Parathyroid adenoma (tissue), 2 donors: ENCODE results near the gene ZYG11B.

ENCODE experiments used
- H2AFZ ChIP-seq: fragments of 300-600 bp; sonication (generic); one replicate; pipeline ENCODE4 v1.7.0; 2017; ENCODE audit warnings: antibody characterized with exemption, mild to moderate bottlenecking
- H3K27ac ChIP-seq: fragments of 300-600 bp; sonication (generic); one replicate; pipeline ENCODE4 v1.7.0; 2017
- H3K27me3 ChIP-seq: fragments of 300-600 bp; sonication (generic); one replicate; pipeline ENCODE4 v1.7.0; 2017; ENCODE audit warnings: low read length; ENCODE audit not compliant: control insufficient read depth, insufficient read depth
- H3K36me3 ChIP-seq: fragments of 300-600 bp; sonication (generic); one replicate; pipeline ENCODE4 v1.7.0; 2017; ENCODE audit warnings: low read length; ENCODE audit not compliant: control insufficient read depth, insufficient read depth
- H3K4me1 ChIP-seq: fragments of 300-600 bp; sonication (generic); one replicate; pipeline ENCODE4 v1.7.0; 2017; ENCODE audit warnings: control low read depth
- H3K4me2 ChIP-seq: fragments of 300-600 bp; sonication (generic); one replicate; pipeline ENCODE4 v1.7.0; 2017; ENCODE audit warnings: low read length
- H3K4me3 ChIP-seq: fragments of 300-600 bp; sonication (generic); one replicate; pipeline ENCODE4 v1.7.0; 2017; ENCODE audit warnings: low read depth, low read length
- H3K79me2 ChIP-seq: fragments of 300-600 bp; sonication (generic); one replicate; pipeline ENCODE4 v1.7.0; 2017; ENCODE audit warnings: control low read depth
- H3K9ac ChIP-seq: fragments of 300-600 bp; sonication (generic); one replicate; pipeline ENCODE4 v1.7.0; 2017; ENCODE audit warnings: mild to moderate bottlenecking
- H3K9me3 ChIP-seq: fragments of 300-600 bp; sonication (generic); one replicate; pipeline ENCODE4 v1.7.0; 2017; ENCODE audit warnings: low read length; ENCODE audit not compliant: control insufficient read depth
- TF ChIP-seq, protein P1 (sequence below): fragments of 300-600 bp; sonication (generic); IDR thresholded peaks from one replicate; pipeline ENCODE4 v1.7.0; 2017; ENCODE audit warnings: antibody characterized with exemption, mild to moderate bottlenecking
- donor health status: primary hyperparathyroidism.

ZYG11B gene

DNA sequence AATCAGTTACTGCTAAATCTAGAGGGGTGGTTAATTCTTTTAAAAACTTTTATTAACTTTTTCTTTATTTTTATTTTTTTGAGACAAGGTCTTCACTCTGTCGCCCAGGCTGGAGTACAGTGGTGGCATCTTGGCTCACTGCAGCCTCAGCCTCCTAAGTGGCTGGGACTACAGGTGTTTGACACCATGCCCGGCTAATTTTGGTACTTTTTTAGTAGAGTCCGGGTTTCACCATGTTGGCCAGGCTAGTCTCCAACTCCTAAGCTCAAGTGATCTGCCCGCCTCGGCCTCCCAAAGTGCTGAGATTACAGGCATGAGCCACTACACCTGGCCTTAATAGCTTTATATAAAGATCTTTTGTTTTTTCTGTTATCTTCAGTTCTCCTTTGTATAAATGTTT, 11.9 kb downstream of the ZYG11B start:
- TF ChIP-seq, protein P1, sequence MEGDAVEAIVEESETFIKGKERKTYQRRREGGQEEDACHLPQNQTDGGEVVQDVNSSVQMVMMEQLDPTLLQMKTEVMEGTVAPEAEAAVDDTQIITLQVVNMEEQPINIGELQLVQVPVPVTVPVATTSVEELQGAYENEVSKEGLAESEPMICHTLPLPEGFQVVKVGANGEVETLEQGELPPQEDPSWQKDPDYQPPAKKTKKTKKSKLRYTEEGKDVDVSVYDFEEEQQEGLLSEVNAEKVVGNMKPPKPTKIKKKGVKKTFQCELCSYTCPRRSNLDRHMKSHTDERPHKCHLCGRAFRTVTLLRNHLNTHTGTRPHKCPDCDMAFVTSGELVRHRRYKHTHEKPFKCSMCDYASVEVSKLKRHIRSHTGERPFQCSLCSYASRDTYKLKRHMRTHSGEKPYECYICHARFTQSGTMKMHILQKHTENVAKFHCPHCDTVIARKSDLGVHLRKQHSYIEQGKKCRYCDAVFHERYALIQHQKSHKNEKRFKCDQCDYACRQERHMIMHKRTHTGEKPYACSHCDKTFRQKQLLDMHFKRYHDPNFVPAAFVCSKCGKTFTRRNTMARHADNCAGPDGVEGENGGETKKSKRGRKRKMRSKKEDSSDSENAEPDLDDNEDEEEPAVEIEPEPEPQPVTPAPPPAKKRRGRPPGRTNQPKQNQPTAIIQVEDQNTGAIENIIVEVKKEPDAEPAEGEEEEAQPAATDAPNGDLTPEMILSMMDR, result no peak
- H3K27ac ChIP-seq, result no peak overlapping the region

GRCh38 chr1:52738893-52739292, 12.6 kb downstream of the ZYG11B start:
- TF ChIP-seq, protein P1, result no peak
- no peaks in the 10 kb centered on the region for H3K27me3 ChIP-seq
- peaks cover 2% of the 10 kb centered on the region for H3K79me2 ChIP-seq
- H2AFZ ChIP-seq, result no peak overlapping the region
- no peak overlapping the region for H3K4me2 ChIP-seq
- no peak overlapping the region for H3K9ac ChIP-seq
- H3K9me3 ChIP-seq, result no peaks in the 10 kb centered on the region
- no peak overlapping the region for H3K4me3 ChIP-seq
- no peak overlapping the region for H3K27ac ChIP-seq
- no peaks in the 10 kb centered on the region for H3K4me1 ChIP-seq
- H3K36me3 ChIP-seq, result no peaks in the 10 kb centered on the region

More for the DNA sequence above, 11.9 kb downstream of the ZYG11B start:
- Histone ChIP-seq H3K9ac (no peak overlapping the region), H3K27me3 (no peaks in the 10 kb centered on the region), H3K36me3 (no peaks in the 10 kb centered on the region), H3K79me2 (peaks cover 2% of the 10 kb centered on the region), H3K4me3 (no peak overlapping the region), H3K9me3 (no peaks in the 10 kb centered on the region), H2AFZ (no peak overlapping the region), H3K4me1 (no peaks in the 10 kb centered on the region), H3K4me2 (no peak overlapping the region)

DNA sequence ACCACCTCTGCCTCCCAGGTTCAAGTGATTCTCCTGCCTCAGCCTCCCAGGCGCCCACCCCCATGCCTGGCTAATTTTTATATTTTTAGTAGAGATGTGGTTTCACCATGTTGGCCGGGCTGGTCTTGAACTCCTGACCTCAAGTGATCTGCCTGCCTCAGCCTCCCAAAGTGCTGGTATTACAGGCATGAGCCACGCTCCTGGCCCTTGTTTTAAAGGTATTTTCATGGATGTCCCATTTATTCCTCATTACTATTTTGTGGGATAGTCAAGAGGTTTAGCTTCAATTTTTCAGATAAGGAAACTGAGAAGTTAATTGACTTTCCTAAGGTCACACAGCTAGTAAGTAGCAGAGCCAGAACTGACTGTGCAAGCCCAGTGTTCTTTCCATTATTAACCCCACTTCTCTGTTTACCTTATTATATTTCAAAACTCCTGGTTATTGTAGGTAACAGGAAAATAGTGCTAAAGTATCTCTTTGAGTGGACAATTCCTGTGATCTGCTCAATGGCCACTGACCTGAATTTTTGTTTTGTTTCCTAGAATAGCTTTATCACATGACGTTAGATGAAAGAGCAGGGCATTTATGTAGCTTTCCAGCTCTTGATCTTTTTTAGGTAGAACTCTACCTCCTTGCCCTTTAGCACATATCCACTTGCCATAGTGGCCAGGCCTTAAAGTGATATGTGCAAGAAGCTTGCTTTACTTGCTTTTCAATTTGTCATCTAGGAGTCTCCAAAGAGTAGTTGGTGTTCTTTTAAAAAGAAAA, 13.6 kb downstream of the ZYG11B start:
- Histone ChIP-seq H3K36me3 (no peaks in the 10 kb centered on the region), H3K27ac (no peak overlapping the region), H3K9ac (no peak overlapping the region), H3K27me3 (no peaks in the 10 kb centered on the region), H3K79me2 (no peaks in the 10 kb centered on the region), H2AFZ (no peak overlapping the region), H3K4me2 (peak overlapping the region; percentile 35), H3K9me3 (no peaks in the 10 kb centered on the region), H3K4me3 (peak overlapping the region; percentile 16), H3K4me1 (no peaks in the 10 kb centered on the region)
- TF ChIP-seq, protein P1, result no peak

DNA sequence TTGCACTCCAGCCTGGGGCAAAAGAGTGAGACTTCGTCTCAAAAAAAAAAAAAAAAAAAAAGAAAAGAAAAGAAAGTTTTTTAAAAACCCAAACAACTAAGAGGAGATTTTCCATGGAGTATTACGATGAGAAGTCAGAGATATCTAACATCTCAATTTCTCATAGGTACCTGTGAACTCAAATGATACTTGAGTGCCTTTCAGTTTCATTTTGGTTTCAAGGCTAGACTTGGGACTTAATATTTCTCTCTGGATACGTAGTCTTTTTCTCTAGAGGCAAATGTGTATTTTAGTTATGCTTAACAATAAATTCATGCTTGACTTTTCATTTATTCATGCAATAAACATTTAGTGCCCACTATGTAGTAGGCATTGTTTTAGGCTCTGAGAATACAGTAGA, 15.0 kb downstream of the ZYG11B start:
- TF ChIP-seq, protein P1, result no peak
- no peaks in the 10 kb centered on the region for H3K27me3 ChIP-seq
- no peak overlapping the region for H3K27ac ChIP-seq
- no peaks in the 10 kb centered on the region for H3K4me1 ChIP-seq
- no peak overlapping the region for H3K4me3 ChIP-seq
- H3K9ac ChIP-seq, result no peak overlapping the region
- H3K36me3 ChIP-seq, result no peaks in the 10 kb centered on the region
- H3K9me3 ChIP-seq, result no peaks in the 10 kb centered on the region
- H3K4me2 ChIP-seq, result no peak overlapping the region
- peaks cover 3% of the 10 kb centered on the region for H3K79me2 ChIP-seq
- H2AFZ ChIP-seq, result no peak overlapping the region

GRCh38 chr1:52746189-52746588, 19.9 kb downstream of the ZYG11B start:
- Histone ChIP-seq H3K9me3 (no peaks in the 10 kb centered on the region), H3K4me1 (no peaks in the 10 kb centered on the region), H3K4me3 (no peak overlapping the region), H3K9ac (no peak overlapping the region), H3K79me2 (peaks cover 3% of the 10 kb centered on the region), H2AFZ (no peak overlapping the region), H3K4me2 (no peak overlapping the region), H3K27ac (no peak overlapping the region), H3K27me3 (no peaks in the 10 kb centered on the region), H3K36me3 (no peaks in the 10 kb centered on the region)
- TF ChIP-seq, protein P1, result no peak
